Stomach smooth muscle (tissue), 2 donors: ENCODE measurements around the gene CDH2.

Experiments used
- H3K27ac ChIP-seq: one replicate; pipeline ENCODE4 v1.7.0; 2013; ENCODE audit warnings: mild to moderate bottlenecking, low read length, inconsistent platforms
- H3K27me3 ChIP-seq, 2 donors: one replicate each; pipeline ENCODE4 v1.7.0; 2013; ENCODE audit warnings: low read length in 2 of 2; ENCODE audit not compliant: insufficient read depth in 2 of 2, control insufficient read depth in 1 of 2
- H3K36me3 ChIP-seq, 2 donors: one replicate each; pipeline ENCODE4 v1.7.0; 2013; ENCODE audit warnings: low read length in 2 of 2; ENCODE audit not compliant: control insufficient read depth in 2 of 2, insufficient read depth in 2 of 2
- H3K4me1 ChIP-seq: one replicate; pipeline ENCODE4 v1.7.0; 2013; ENCODE audit warnings: low read length; ENCODE audit not compliant: control insufficient read depth, insufficient read depth
- H3K4me3 ChIP-seq, 2 donors: one replicate each; pipeline ENCODE4 v1.7.0; 2013; ENCODE audit warnings: low read length in 2 of 2
- H3K9ac ChIP-seq, 2 donors: one replicate each; pipeline ENCODE4 v1.7.0; 2013; ENCODE audit warnings: low read length in 2 of 2, mild to moderate bottlenecking in 1 of 2
- H3K9me3 ChIP-seq, 2 donors: one replicate each; pipeline ENCODE4 v1.7.0; 2013; ENCODE audit warnings: low read length in 2 of 2; ENCODE audit not compliant: control insufficient read depth in 2 of 2
- donor health status: healthy.
- donor health status: Pancreatic carcinoma.

The CDH2 gene

DNA sequence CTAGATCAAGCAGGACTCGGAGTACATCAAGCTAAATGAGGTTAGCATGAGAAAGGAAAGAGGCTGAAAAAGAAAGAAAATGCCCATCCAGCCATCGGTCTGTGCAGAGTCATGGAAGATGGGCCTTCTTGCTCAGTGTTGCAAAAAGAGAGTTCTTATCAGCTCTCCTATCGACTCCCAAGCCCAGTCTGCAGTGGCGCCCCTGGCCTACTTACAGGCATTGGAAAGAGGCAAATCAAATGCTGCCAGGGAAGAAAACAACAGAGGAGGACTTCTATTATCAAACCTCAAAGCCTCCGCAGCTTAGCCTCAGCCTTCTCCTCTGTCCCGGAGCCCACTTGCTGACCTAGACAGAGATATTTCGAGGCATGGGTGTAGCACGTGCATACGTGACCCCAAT is 66.0 kb downstream of the CDH2 start:
- Histone ChIP-seq H3K27me3 (no peaks in the 10 kb centered on the region), H3K9ac (no peak overlapping the region), H3K4me3 (no peak overlapping the region), H3K4me1 (no peaks in the 10 kb centered on the region), H3K9me3 (no peaks in the 10 kb centered on the region), H3K36me3 (no peaks in the 10 kb centered on the region), H3K27ac (no peak overlapping the region)

GRCh38 chr18:28109781-28110560 is 67.0 kb downstream of the CDH2 start:
- Histone ChIP-seq H3K27ac (no peak overlapping the region), H3K9me3 (no peaks in the 10 kb centered on the region), H3K9ac (no peak overlapping the region), H3K4me1 (no peaks in the 10 kb centered on the region), H3K36me3 (no peaks in the 10 kb centered on the region), H3K4me3 (no peak overlapping the region), H3K27me3 (no peaks in the 10 kb centered on the region)

DNA sequence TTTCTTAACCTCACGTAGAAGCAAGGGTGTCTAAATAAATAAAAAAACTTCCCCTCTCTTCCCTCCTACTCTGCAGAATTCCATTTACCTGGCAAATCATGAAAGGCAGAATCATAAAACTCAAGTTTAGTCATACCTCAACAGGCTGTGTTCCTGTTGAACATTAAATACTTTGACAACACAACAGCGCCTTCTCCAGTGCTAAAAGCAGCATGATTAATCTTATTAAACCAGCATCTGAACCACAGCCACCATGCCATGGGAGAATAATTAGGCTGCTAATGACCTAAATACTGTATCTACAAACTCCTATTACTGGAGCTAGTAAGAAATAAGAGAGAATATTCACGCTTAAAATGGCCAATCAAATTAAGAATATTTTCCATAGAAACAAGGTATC is 68.1 kb downstream of the CDH2 start:
- no peaks in the 10 kb centered on the region for H3K27me3 ChIP-seq
- no peaks in the 10 kb centered on the region for H3K36me3 ChIP-seq
- no peak overlapping the region for H3K4me3 ChIP-seq
- no peak overlapping the region for H3K9ac ChIP-seq
- H3K27ac ChIP-seq, result no peak overlapping the region
- no peaks in the 10 kb centered on the region for H3K4me1 ChIP-seq
- no peaks in the 10 kb centered on the region for H3K9me3 ChIP-seq

DNA sequence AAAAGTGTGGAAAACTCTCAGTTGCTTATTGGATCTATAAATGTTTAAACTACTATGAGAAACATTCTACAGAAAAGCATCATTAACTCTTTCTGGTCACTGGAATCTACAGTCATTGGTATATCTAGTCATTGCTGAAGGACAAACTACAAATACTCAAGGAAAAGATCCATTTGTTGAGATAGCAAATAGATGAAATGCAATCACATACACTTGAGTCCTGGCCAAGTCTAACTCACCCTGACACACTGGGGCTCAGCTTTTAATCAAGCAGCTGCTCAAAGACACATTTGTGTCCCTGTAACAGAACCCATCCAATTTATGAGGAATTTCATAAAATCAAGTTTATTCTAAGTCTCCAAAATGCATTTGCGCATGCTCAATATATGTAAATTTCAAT is 68.7 kb downstream of the CDH2 start:
- Histone ChIP-seq H3K27ac (no peak overlapping the region), H3K36me3 (no peaks in the 10 kb centered on the region), H3K4me1 (no peaks in the 10 kb centered on the region)

DNA sequence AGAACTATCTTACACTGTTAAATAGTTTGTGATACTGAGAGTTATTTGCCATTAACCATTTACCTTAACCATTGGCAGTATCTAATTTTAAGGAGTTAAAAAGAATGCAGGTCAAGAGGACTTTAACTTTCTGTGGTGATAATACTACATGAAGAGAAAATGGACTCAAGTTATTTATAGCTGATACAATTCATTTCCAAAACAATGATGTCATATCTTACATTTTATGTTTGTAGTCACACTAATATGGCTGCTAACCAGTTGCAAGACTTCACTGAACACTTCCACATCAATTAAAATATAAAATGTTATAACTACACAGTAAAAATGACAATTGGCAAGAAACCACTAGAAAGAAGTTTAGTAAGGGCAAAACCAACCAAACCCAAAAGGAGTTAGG is 77.7 kb downstream of the CDH2 start:
- H3K4me3 ChIP-seq, result no peak overlapping the region
- no peak overlapping the region for H3K27ac ChIP-seq
- H3K9ac ChIP-seq, result no peak overlapping the region
- no peaks in the 10 kb centered on the region for H3K36me3 ChIP-seq
- H3K4me1 ChIP-seq, result no peaks in the 10 kb centered on the region
- peaks cover 0 to 5% of the 10 kb centered on the region in 2 donors for H3K9me3 ChIP-seq
- no peaks in the 10 kb centered on the region for H3K27me3 ChIP-seq

More for the DNA sequence above, 68.7 kb downstream of the CDH2 start:
- H3K9ac ChIP-seq, result no peak overlapping the region
- H3K9me3 ChIP-seq, result no peaks in the 10 kb centered on the region
- H3K27me3 ChIP-seq, result no peaks in the 10 kb centered on the region
- no peak overlapping the region for H3K4me3 ChIP-seq

- Histone ChIP-seq H3K36me3 (no peaks in the 10 kb centered on the region), H3K4me3 (no peak overlapping the region), H3K4me1 (no peaks in the 10 kb centered on the region), H3K27me3 (no peaks in the 10 kb centered on the region), H3K27ac (no peak overlapping the region), H3K9me3 (peaks cover 0 to 5% of the 10 kb centered on the region in 2 donors), H3K9ac (no peak overlapping the region)
These were observed 81.3 kb downstream of the CDH2 start for GRCh38 chr18:28095631-28096030.

- no peaks in the 10 kb centered on the region for H3K27me3 ChIP-seq
- no peak overlapping the region for H3K27ac ChIP-seq
- no peaks in the 10 kb centered on the region for H3K4me1 ChIP-seq
These were observed 81.9 kb downstream of the CDH2 start for GRCh38 chr18:28095041-28095440.

GRCh38 chr18:28091197-28091596 is 85.7 kb downstream of the CDH2 start:
- Histone ChIP-seq H3K4me1 (no peaks in the 10 kb centered on the region), H3K4me3 (no peak overlapping the region), H3K36me3 (no peaks in the 10 kb centered on the region), H3K27me3 (no peaks in the 10 kb centered on the region), H3K9ac (no peak overlapping the region), H3K27ac (no peak overlapping the region), H3K9me3 (no peaks in the 10 kb centered on the region)

More at GRCh38 chr18:28095041-28095440, 81.9 kb downstream of the CDH2 start:
- Histone ChIP-seq H3K4me3 (no peak overlapping the region), H3K9me3 (peaks cover 0 to 5% of the 10 kb centered on the region in 2 donors), H3K9ac (no peak overlapping the region), H3K36me3 (no peaks in the 10 kb centered on the region)

DNA sequence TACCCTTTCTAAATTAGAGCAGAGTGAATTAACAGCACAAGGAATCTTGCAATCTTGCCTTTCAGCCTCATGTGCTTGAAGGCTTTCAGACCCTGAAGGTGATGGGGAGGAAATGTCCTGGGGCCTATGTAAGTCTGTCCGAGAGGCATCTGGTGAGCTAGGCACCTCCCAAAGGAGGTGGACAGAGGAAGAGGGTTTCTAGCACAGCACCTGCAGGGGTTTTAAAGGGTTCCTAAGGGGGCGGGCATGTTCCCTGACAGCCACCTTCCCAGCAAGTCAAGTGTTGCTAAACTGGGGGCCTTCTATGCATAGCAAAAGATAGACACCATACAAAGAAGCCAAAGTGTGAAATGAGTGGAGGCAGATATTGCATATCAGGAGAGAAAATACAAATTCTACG is 88.5 kb downstream of the CDH2 start:
- no peak overlapping the region for H3K9ac ChIP-seq
- no peaks in the 10 kb centered on the region for H3K36me3 ChIP-seq
- no peaks in the 10 kb centered on the region for H3K9me3 ChIP-seq
- H3K4me3 ChIP-seq, result no peak overlapping the region
- no peak overlapping the region for H3K27ac ChIP-seq
- no peaks in the 10 kb centered on the region for H3K4me1 ChIP-seq
- H3K27me3 ChIP-seq, result no peaks in the 10 kb centered on the region

DNA sequence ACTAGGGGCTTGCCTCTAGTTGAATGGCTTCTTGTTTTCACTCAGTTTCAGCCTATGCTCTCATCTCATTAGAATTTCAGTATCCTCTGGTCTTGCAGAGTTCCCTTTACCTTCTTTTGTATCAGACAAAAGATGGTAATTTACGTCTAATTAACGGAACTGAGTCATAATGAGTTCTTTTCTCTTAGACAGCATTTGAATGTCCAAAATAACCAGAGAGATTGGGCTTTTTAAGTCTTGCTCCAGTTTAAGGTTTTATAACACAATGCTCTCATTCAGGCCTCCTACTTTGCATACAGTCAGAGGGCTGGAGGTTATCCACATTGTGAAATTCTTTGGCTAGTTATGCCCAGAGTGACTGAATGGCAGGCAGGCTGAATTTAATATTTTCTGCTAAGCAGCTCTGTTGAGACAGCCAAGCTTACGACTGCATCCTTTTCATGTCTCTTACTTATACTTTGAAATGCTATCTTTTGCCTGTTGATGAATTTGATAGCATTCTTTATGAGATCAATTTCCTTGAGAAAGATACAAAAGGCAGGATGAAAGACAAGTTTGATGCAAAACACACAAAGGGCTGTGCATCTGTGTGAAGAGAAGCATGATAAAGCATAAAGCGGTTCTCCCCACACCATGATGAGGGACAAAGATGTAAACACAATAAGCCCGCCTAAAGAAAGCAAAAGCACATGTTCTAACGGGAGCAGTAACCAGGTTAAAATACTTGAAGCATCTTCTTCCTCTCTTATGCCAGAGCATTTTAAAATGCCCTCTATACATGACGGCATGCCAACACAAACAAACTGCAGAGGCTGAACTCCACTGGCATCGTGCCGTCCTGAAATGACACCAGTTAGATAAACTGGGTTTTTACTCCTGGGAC is 90.0 kb downstream of the CDH2 start:
- Histone ChIP-seq H3K9me3 (no peaks in the 10 kb centered on the region), H3K27ac (no peak overlapping the region), H3K4me1 (no peaks in the 10 kb centered on the region), H3K36me3 (no peaks in the 10 kb centered on the region), H3K27me3 (no peaks in the 10 kb centered on the region), H3K9ac (no peak overlapping the region), H3K4me3 (no peak overlapping the region)

DNA sequence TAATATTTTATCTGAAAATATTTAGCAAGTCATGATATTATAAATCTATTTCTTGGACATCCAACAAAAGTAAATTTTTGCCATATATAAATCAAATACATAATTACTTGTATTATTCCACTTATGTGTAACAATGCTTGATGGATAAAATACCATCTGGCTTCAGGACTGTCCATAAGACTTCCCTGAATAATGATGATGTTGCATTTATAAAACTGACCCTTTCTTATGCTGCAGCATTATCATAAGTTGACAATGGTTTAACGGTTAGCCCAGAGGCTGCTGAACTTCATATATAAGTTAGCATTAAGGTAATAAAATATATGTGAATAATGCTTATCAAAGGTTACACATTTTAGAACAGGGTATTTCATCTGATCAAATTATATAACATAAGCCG is 95.4 kb downstream of the CDH2 start:
- Histone ChIP-seq H3K27me3 (no peaks in the 10 kb centered on the region), H3K9me3 (no peaks in the 10 kb centered on the region), H3K36me3 (no peaks in the 10 kb centered on the region), H3K27ac (no peak overlapping the region), H3K9ac (no peak overlapping the region), H3K4me1 (no peaks in the 10 kb centered on the region), H3K4me3 (no peak overlapping the region)
